HEK293 (cell line): ENCODE results near the gene HES2.
"Not testable (repeated sequence)": the region's sequence is repeated elsewhere in the genome, so short reads cannot be mapped to it uniquely, and the experiment has no call there.

ENCODE experiments used
- CTCF ChIA-PET: fragments of 350-600 bp; formaldehyde crosslinking; extraction: SDS; loops from one replicate; lab custom pipeline; 2021; ENCODE audit warnings: antibody characterized with exemption; lab: Yijun Ruan, JAX
- POLR2A ChIA-PET: fragments of 300-600 bp; formaldehyde crosslinking; extraction: SDS; loops from one replicate; lab custom pipeline; 2020; ENCODE audit warnings: antibody characterized with exemption, inconsistent platforms; lab: Yijun Ruan, JAX
- H3K27ac ChIP-seq: fragments of 200-500 bp; sonication (Bioruptor generic); 2 replicates; pipeline ENCODE4 v1.5.1; 2014; ENCODE audit warnings: low read depth, low read length, control low read depth, inconsistent platforms; ENCODE audit errors: extremely low read depth
- H3K36me3 ChIP-seq, 2 experiments: fragments of 200-500 bp in 1 of 2; sonication (Bioruptor generic) in 1 of 2; 1 replicate in 1 of 2; 2 replicates in 1 of 2; pipeline ENCODE4 v1.5.1; 2014 to 2017; ENCODE audit warnings: inconsistent platforms in 2 of 2, low read length in 2 of 2; ENCODE audit not compliant: control insufficient read depth in 2 of 2, insufficient read depth in 1 of 2
- H3K4me1 ChIP-seq: fragments of 200-500 bp; sonication (Bioruptor generic); 2 replicates; pipeline ENCODE4 v1.5.1; 2014; ENCODE audit warnings: mild to moderate bottlenecking, low read length, inconsistent platforms; ENCODE audit not compliant: control insufficient read depth, insufficient read depth
- H3K4me3 ChIP-seq: 2 replicates; pipeline ENCODE4 v1.5.1; 2011; ENCODE audit warnings: low read depth, mild to moderate bottlenecking, control low read depth, low read length, moderate library complexity
- H3K9me3 ChIP-seq: fragments of 200-500 bp; sonication (Bioruptor generic); 2 replicates; pipeline ENCODE4 v1.5.1; 2014; ENCODE audit warnings: low read depth, low read length, inconsistent platforms; ENCODE audit not compliant: control insufficient read depth, insufficient read depth
- BCL11B ChIP-seq: fragments of 450-650 bp; formaldehyde crosslinking; IDR thresholded peaks from 2 replicates; pipeline ENCODE4 v1.5.1; 2016; ENCODE audit warnings: low read depth, missing biosample characterization, missing genetic modification characterization
- ELK4 ChIP-seq: IDR thresholded peaks from 2 replicates; pipeline ENCODE4 v1.6.1; 2011; ENCODE audit warnings: mild to moderate bottlenecking, low read depth, low read length, borderline replicate concordance
- GLI2 ChIP-seq: fragments of 450-650 bp; formaldehyde crosslinking; IDR thresholded peaks from 2 replicates; pipeline ENCODE4; 2017; ENCODE audit warnings: missing biosample characterization, missing genetic modification characterization, low read depth, borderline replicate concordance
- GLIS2 ChIP-seq: fragments of 450-650 bp; formaldehyde crosslinking; IDR thresholded peaks from 2 replicates; pipeline ENCODE4 v1.5.1; 2016; ENCODE audit warnings: missing biosample characterization, missing genetic modification characterization
- HOXC10 ChIP-seq: sonication (generic); formaldehyde crosslinking; IDR thresholded peaks from 2 replicates; pipeline ENCODE4 v1.8.1; 2023; ENCODE audit warnings: mild to moderate bottlenecking, missing genetic modification reagents
- KLF10 ChIP-seq: fragments of 450-650 bp; IDR thresholded peaks from 2 replicates; pipeline ENCODE4 v1.5.1; 2018; ENCODE audit warnings: missing biosample characterization, mild to moderate bottlenecking, missing genetic modification characterization
- PRDM4 ChIP-seq: fragments of 450-650 bp; formaldehyde crosslinking; IDR thresholded peaks from 2 replicates; pipeline ENCODE4 v1.5.1; 2017; ENCODE audit warnings: missing biosample characterization, missing genetic modification characterization
- SP3 ChIP-seq: fragments of 450-650 bp; formaldehyde crosslinking; IDR thresholded peaks from 2 replicates; pipeline ENCODE4 v1.5.1; 2016; ENCODE audit warnings: missing biosample characterization, missing genetic modification characterization
- ZBTB21 ChIP-seq: fragments of 450-650 bp; formaldehyde crosslinking; IDR thresholded peaks from 2 replicates; pipeline ENCODE4 v1.5.1; 2017; ENCODE audit warnings: missing biosample characterization, missing genetic modification characterization
- ZIC2 ChIP-seq: fragments of 450-650 bp; formaldehyde crosslinking; IDR thresholded peaks from 2 replicates; pipeline ENCODE4 v1.5.1; 2016; ENCODE audit warnings: missing biosample characterization, missing genetic modification characterization
- ZNF132 ChIP-seq: fragments of 450-650 bp; formaldehyde crosslinking; IDR thresholded peaks from 2 replicates; pipeline ENCODE4 v1.5.1; 2017; ENCODE audit warnings: missing biosample characterization, missing genetic modification characterization, borderline replicate concordance
- ZNF169 ChIP-seq: fragments of 450-650 bp; formaldehyde crosslinking; IDR thresholded peaks from 2 replicates; pipeline ENCODE4 v1.5.1; 2016; ENCODE audit warnings: missing biosample characterization, missing genetic modification characterization
- ZNF19 ChIP-seq: fragments of 450-650 bp; formaldehyde crosslinking; IDR thresholded peaks from 2 replicates; pipeline ENCODE4; 2016; ENCODE audit warnings: missing biosample characterization, missing genetic modification characterization, low read depth
- ZNF292 ChIP-seq: fragments of 450-650 bp; formaldehyde crosslinking; IDR thresholded peaks from 2 replicates; pipeline ENCODE4 v1.5.1; 2016; ENCODE audit warnings: low read depth, missing biosample characterization, missing genetic modification characterization, borderline replicate concordance
- ZNF391 ChIP-seq: fragments of 450-650 bp; formaldehyde crosslinking; IDR thresholded peaks from 2 replicates; pipeline ENCODE4 v1.5.1; 2016; ENCODE audit warnings: low read depth, missing biosample characterization, missing genetic modification characterization, borderline replicate concordance
- ZNF398 ChIP-seq: fragments of 450-650 bp; formaldehyde crosslinking; IDR thresholded peaks from 2 replicates; pipeline ENCODE4 v1.5.1; 2017; ENCODE audit warnings: missing biosample characterization, missing genetic modification characterization
- ZNF404 ChIP-seq: fragments of 450-650 bp; formaldehyde crosslinking; IDR thresholded peaks from 2 replicates; pipeline ENCODE4 v1.5.1; 2017; ENCODE audit warnings: missing biosample characterization, missing genetic modification characterization
- ZNF416 ChIP-seq: fragments of 450-650 bp; formaldehyde crosslinking; IDR thresholded peaks from 2 replicates; pipeline ENCODE4 v1.5.1; 2016; ENCODE audit warnings: missing biosample characterization, missing genetic modification characterization
- ZNF426 ChIP-seq: fragments of 450-650 bp; formaldehyde crosslinking; IDR thresholded peaks from 2 replicates; pipeline ENCODE4 v1.5.1; 2017; ENCODE audit warnings: missing biosample characterization, missing genetic modification characterization, mild to moderate bottlenecking, inconsistent platforms, moderate library complexity
- ZNF571 ChIP-seq: fragments of 450-650 bp; formaldehyde crosslinking; IDR thresholded peaks from 2 replicates; pipeline ENCODE4 v1.5.0; 2017; ENCODE audit warnings: missing biosample characterization, missing genetic modification characterization
- ZNF596 ChIP-seq: fragments of 450-650 bp; IDR thresholded peaks from 2 replicates; pipeline ENCODE4 v1.5.0; 2018; ENCODE audit warnings: missing biosample characterization, mild to moderate bottlenecking, missing genetic modification characterization, moderate library complexity
- ZNF629 ChIP-seq: fragments of 450-650 bp; formaldehyde crosslinking; IDR thresholded peaks from 2 replicates; pipeline ENCODE4 v1.5.1; 2017; ENCODE audit warnings: missing biosample characterization, missing genetic modification characterization
- ZNF654 ChIP-seq: fragments of 450-650 bp; formaldehyde crosslinking; IDR thresholded peaks from 2 replicates; pipeline ENCODE4 v1.5.1; 2016; ENCODE audit warnings: low read depth, missing biosample characterization, missing genetic modification characterization
- ZNF792 ChIP-seq: fragments of 450-650 bp; formaldehyde crosslinking; IDR thresholded peaks from 2 replicates; pipeline ENCODE4 v1.5.1; 2016; ENCODE audit warnings: missing biosample characterization, missing genetic modification characterization

Gene HES2

GRCh38 chr1:6446665-6447015 lies 26.9 kb upstream of the HES2 start:
- CTCF ChIA-PET = no interaction called here
- H3K9me3 ChIP-seq = no peaks in the 10 kb centered on the region
- TF ChIP-seq ZNF596 (tag by site-specific recombination) = no peak
- TF ChIP-seq HOXC10 = no peak
- no peak for TF ChIP-seq ZNF132
- no peak for TF ChIP-seq ZNF292 (tag by site-specific recombination)
- no peak for TF ChIP-seq ZNF169 (tag by site-specific recombination)
- TF ChIP-seq ZNF404 (tag by site-specific recombination) = no peak
- TF ChIP-seq SP3 (tag by site-specific recombination) = no peak
- no peak for TF ChIP-seq ZNF398 (tag by site-specific recombination)
- TF ChIP-seq, all 188 proteins: peak for 0
- POLR2A ChIA-PET = no interaction called here
- H3K36me3 ChIP-seq = no peaks in the 10 kb centered on the region
- no peak overlapping the region for H3K4me3 ChIP-seq
- no peak overlapping the region for H3K27ac ChIP-seq
- H3K4me1 ChIP-seq = no peaks in the 10 kb centered on the region

- H3K36me3 ChIP-seq = not testable (repeated sequence)
- peak; percentile 45 for TF ChIP-seq GLIS2 (tag by site-specific recombination)
- peak; percentile 28; the same call in 1 of the 2 replicates for TF ChIP-seq ZIC2 (tag by site-specific recombination)
- TF ChIP-seq, all 188 proteins: peak for 2; not testable (repeated sequence) for 186
- H3K27ac ChIP-seq, H3K4me3 ChIP-seq, CTCF ChIA-PET, H3K4me1 ChIP-seq, H3K9me3 ChIP-seq, POLR2A ChIA-PET: not testable (repeated sequence)
These were observed 26.2 kb upstream of the HES2 start for GRCh38 chr1:6445929-6446328.

- POLR2A ChIA-PET = no interaction called here
- H3K4me3 ChIP-seq = no peak overlapping the region
- TF ChIP-seq HOXC10 (no peak), ZNF571 (tag by site-specific recombination) (no peak), ZNF426 (tag by site-specific recombination) (no peak), ZNF391 (tag by site-specific recombination) (no peak), ZNF792 (tag by site-specific recombination) (no peak), ZNF654 (tag by site-specific recombination) (no peak), ZNF416 (tag by site-specific recombination) (no peak), ELK4 (no peak), KLF10 (tag by site-specific recombination) (no peak), GLI2 (tag by site-specific recombination) (no peak), PRDM4 (tag by site-specific recombination) (no peak), ZNF19 (tag by site-specific recombination) (no peak), ZBTB21 (tag by site-specific recombination) (no peak), BCL11B (tag by site-specific recombination) (no peak), ZNF629 (tag by site-specific recombination) (no peak)
- TF ChIP-seq, all 188 proteins: peak for 0
- Histone ChIP-seq H3K9me3 (no peaks in the 10 kb centered on the region), H3K27ac (no peak overlapping the region), H3K36me3 (no peaks in the 10 kb centered on the region), H3K4me1 (no peaks in the 10 kb centered on the region)
- CTCF ChIA-PET = no interaction called here
These were observed 25.5 kb upstream of the HES2 start for GRCh38 chr1:6445062-6445763.
